Stimulated activated CD4-positive, alpha-beta T cell treated with anti-CD3 and anti-CD28 coated beads, TNF-alpha, amount 100 ng/mL, for 24 hours (primary cell): Measurements from ENCODE around the gene SMARCA1.

Experiments used
- DNase-seq, 3 experiments: peaks; one replicate each; pipeline ENCODE4 v3.0.0-alpha.2; 2020; ENCODE audit warnings: low read depth in 3 of 3

SMARCA1 gene

GRCh38 chrX:129531132-129531531 is 7.8 kb upstream of the SMARCA1 start:
- no peak for DNase-seq

DNA sequence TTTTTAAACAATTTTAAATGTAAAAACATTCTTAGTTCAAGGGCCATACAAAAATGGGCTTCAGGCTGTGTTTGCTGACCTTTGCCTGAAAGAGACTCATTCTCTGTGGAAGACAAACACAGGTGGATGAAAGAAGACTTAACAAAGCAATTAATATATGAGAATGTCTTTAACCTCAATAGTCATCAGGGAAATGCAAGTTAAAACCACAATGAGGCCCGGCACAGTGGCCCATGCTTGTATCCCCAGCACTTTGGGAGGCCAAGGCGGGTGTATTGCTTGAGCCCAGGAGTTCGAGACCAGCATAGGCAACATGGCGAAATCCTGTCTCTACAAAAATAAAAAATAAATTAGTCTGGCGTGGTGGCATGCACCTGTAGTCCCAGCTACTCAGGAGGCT is 7.1 kb upstream of the SMARCA1 start:
- no peak for DNase-seq

DNA sequence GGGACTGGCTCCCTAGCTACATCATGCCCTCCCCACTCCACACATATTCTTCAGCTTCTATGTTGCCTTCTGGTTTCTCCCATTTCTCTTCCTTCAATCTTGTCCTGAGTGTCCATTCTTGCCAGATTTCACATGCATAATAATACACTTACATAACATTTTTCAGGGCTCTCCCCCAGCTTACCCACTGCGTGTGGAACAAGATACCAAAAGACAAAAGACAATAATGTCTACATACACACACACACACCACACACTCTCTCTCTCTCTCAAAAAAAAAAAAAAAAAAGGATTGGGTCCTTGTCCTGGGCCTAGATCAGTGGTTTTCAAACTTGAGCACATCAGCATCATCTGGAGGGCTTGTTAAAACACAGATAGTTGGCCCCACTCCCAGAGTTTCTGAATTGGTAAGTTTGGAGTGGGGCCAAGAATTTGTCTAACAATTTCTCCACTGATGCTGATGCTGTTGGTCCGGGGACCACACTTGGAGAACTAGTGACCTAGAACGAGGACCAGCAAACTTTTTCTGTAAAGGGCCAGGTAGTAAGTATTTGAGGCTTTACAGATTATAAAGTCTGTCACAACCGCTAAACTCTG is 6.5 kb upstream of the SMARCA1 start:
- DNase-seq: no peak

GRCh38 chrX:129525896-129526295 is 2.6 kb upstream of the SMARCA1 start:
- no peak for DNase-seq

GRCh38 chrX:129525162-129525561 is 1.9 kb upstream of the SMARCA1 start:
- DNase-seq: no peak

DNA sequence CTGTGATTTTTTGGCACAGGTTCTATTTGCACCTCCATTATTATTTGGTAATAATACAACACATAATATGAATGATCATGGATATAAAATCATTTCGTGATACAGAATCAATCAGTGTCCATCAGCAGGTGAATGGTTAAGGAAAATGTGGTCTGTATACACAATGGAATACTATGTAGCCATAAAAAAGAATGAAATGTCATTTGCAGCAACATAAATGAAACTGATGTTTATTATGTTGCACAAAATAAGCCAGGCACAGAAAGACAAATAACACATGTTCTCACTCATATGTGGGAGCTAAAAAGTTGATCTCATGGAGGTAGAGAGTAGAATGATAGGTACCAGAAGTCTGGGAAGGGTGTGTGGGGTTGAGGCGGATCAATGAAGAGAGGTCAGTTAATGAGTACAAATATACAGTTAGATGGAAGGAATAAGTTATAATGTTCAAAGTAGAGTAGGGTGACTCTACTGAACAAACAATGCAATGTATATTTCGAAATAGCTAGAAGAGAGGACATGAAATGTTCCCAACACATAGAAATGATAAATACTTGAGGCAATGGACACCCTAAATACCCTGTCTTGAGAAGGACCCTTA is 1.1 kb upstream of the SMARCA1 start:
- DNase-seq: no peak

DNA sequence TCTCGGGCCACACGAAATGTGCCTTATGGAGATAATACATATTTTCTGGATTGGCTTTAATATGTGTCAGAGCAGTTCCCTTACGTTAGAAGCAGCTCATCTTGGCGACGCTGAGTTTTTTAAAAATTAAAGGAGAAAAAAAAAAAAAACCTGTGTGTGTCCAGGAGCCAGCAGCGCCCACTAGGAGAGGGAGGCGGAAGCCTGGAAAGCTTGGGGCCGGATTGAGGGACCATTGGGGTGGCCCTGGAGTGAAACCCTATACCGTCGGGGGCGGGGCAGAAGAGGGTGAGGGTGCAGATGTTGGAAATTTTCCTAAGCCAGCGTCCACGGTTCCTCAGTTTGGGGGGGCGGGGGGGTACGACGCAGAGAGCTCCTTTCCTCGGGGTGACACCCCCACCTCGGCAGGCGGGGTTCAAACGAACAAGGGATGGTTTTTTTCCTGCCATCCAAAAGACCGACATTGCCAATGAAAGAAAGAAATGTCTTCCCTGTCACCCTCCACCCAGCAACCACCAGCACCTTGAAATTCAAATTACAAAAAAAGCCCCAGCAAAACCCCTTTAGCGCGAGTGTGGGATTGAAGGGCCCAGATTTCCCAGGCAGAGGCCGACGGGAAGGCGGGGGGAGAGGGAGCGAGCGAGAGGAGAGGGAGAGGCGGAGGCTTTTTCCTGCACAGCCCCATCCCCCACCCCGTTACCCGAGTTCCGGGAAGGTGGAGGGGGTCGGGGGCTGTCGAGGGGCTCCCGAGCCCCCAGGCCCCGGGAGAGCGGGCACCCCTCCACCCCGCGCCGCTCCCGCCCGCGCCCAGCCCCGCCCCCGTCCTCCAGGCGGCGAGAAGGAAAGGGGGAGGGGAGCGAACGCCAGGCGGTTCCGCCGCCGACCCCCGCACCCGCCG is 859 bp downstream of the SMARCA1 start:
- DNase-seq: no peak

DNA sequence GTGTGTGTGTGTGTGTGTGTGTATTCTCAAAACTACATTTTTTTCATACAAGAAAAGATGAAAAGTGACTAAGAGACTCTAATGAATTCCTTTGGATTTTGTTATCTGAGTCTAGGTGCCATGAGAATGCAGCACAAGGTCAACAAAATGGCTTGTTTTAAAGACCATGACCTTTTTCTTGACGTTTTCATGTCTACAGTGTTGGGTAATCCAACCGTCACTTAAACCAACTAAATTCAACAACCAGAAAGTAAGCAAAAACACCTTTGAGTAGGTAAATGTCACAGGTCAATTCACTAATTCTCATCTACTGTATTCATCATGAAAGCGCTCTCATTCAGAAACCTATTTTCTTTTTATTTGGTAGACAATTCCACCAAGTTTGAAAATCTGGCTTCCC is 3.1 kb downstream of the SMARCA1 start:
- no peak for DNase-seq

- no peak for DNase-seq
These were observed 6.9 kb downstream of the SMARCA1 start for GRCh38 chrX:129516402-129516801.

- no peak for DNase-seq
These were observed 10.9 kb downstream of the SMARCA1 start for GRCh38 chrX:129512409-129512808.

DNA sequence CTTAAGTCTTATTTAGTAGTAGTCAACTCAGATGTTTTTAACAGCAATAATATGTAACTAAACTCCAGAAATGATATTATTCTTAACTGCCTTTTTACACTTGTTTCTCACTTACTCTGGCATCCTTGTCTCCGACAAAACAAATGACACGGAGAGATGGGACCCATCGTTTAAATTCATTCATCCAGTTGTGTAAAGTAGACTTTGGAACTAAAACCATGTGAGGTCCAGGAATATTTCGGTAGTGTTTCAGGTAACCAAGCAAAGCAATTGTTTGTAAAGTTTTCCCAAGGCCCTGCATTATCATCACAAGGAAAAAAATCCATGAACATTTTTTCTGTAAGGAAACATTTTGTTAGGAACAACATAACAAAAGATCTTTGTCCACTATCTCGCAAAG is 11.6 kb downstream of the SMARCA1 start:
- no peak for DNase-seq

DNA sequence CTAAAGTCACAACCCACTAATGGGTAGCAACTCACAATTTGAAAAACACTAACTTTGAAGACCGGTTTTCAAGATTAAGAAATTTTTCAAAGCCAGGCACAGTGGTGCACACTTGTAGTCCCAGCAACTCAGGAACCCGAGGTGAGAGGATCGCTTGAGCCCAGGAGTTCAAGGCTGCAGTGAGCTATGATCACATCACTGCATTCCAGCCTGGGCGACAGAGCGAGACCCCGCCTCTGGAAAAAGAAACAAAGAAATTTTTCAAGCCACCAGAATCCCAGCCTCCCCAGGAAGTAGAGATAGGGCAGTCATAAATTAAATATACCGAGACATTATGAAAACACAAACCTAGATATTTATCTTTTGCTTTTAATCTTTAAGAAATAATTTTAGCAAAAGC is 13.0 kb downstream of the SMARCA1 start:
- no peak for DNase-seq

- DNase-seq: no peak
These were observed 26.0 kb downstream of the SMARCA1 start for GRCh38 chrX:129497146-129497843.

- no peak for DNase-seq
These were observed 26.7 kb downstream of the SMARCA1 start for GRCh38 chrX:129496625-129497024.

DNA sequence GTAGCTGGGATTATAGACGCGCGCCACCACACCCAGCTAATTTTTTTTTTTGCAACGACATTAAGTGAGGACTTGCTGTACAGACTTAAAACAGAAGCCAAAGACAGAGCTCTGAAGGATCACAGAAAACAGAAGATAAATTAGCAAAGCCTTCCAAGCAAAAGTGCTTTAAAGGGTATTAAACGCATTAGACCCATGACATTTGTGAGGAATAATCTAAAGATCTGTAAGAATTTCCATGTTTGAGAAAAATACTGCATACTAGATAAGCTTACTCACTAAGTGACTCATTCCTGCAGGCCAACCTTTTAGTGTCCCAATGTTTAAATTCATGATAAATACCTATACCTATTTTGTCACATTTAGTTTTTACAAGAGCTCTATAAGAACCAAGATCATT is 27.4 kb downstream of the SMARCA1 start:
- no peak for DNase-seq

DNA sequence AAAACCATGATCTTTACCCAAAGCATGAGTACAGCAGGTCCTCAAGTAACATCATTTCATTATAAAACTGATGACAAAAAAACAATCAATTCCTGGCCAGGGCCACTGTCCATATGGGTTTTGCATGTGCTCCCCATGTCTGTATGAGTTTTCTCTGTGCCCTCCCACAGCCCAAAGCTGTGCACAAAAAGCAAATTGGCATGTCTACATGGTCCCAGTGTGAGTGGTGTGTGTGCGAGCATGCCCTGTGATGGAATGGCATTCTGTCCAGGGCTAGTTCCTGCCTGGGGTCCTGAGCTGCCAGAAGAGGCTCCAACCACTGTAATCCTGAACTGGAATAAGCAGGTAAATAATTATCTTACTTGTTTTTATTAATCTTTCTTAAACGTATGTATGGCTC is 28.4 kb downstream of the SMARCA1 start:
- DNase-seq: no peak

DNA sequence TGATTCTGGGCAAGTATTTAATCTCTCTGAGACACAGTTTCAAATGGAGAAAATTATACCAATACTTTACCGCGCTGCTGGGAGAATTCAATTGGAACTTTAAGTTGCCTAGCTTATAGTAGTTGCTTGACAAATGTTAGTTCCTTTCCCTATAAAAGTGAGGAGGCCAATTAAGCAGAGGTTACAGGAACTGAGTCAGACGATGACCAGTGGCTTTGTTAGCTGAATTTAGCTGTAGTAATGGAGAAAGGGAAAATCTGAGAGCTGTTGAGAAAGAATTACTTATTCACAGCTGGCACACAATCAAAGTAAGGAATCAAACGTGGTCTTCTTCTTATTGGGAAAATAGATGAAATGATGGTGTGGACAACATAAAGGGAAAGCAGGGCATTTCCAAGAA is 29.6 kb downstream of the SMARCA1 start:
- no peak for DNase-seq

- no peak for DNase-seq
These were observed 33.0 kb downstream of the SMARCA1 start for GRCh38 chrX:129490330-129490729.

- DNase-seq: no peak
These were observed 34.9 kb downstream of the SMARCA1 start for GRCh38 chrX:129488359-129488758.

DNA sequence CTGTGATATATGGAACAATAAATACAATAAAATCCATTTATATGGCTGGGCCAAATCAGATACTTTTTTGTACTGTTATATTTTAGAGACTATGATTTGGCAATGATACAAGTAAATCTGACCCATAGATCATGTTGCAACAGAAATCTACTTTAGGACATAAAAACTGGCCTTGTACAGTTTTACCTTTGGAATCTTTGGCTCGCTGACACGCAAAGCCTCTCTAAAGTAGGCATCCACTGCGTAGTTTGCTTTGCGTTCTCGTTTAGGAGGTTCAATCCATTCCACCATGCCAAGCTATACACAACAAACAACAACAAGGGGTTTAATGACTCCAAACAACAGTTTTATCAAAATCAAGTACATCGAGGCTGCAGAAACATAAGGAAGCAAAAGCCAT is 42.4 kb downstream of the SMARCA1 start:
- no peak for DNase-seq

DNA sequence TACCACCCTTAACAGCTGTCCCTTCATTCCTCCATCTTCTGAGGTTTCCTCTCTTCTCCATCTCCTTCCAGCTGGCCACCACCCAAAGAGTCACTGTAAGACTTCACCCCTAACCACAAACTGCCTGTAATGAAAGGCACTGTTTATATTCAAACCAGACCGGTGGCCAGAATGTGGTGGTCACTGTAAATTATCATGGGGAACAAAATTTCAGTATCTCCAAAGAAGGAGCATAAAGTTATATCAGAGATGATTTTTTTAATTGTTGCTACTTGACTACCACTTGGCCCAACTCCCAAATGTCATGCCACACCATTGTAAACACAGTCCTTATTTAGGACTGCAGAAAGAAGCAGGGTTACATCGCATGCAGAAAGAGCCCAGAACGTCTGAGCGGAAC is 44.8 kb downstream of the SMARCA1 start:
- no peak for DNase-seq

DNA sequence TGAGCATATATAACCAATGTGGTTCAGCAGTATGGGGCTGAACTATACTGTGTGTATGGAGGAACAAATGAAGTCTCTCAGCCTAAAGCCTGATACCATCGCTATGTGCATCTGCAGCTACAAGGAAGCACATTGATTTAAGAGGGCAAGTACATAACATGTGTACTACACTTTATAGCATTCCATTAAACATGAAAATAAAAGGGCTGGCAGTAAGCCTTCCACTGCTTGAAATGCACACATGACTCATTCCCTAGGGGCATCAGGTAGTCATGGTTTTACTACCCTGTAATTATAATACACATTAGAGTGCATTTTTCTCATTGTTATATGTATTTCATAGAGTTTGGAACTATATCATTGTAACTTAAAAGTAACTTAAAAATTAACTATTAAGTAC is 51.2 kb downstream of the SMARCA1 start:
- no peak for DNase-seq
